HUES48 (cell line): Measurements from ENCODE around the gene TMEM266.

Experiments
- H3K27ac ChIP-seq: one replicate; pipeline ENCODE4 v1.7.0; 2013; ENCODE audit warnings: low read depth, low read length, inconsistent platforms
- H3K27me3 ChIP-seq: 2 replicates; pipeline ENCODE4 v1.6.1; 2013; ENCODE audit warnings: mild to moderate bottlenecking, low read length; ENCODE audit not compliant: control insufficient read depth, insufficient read depth
- H3K36me3 ChIP-seq: 2 replicates; pipeline ENCODE4 v1.6.1; 2013; ENCODE audit warnings: low read length; ENCODE audit not compliant: control insufficient read depth, insufficient read depth
- H3K4me1 ChIP-seq: 2 replicates; pipeline ENCODE4 v1.6.1; 2013; ENCODE audit warnings: mild to moderate bottlenecking, low read length; ENCODE audit not compliant: control insufficient read depth, insufficient read depth
- H3K4me3 ChIP-seq: 2 replicates; pipeline ENCODE4 v1.5.1; 2013; ENCODE audit warnings: mild to moderate bottlenecking, low read depth, low read length
- H3K9ac ChIP-seq: 2 replicates; pipeline ENCODE4 v1.6.1; 2013; ENCODE audit warnings: mild to moderate bottlenecking, low read depth, low read length, moderate library complexity
- H3K9me3 ChIP-seq: 2 replicates; pipeline ENCODE4 v1.6.1; 2013; ENCODE audit warnings: low read length; ENCODE audit not compliant: control insufficient read depth, insufficient read depth

The TMEM266 gene

DNA sequence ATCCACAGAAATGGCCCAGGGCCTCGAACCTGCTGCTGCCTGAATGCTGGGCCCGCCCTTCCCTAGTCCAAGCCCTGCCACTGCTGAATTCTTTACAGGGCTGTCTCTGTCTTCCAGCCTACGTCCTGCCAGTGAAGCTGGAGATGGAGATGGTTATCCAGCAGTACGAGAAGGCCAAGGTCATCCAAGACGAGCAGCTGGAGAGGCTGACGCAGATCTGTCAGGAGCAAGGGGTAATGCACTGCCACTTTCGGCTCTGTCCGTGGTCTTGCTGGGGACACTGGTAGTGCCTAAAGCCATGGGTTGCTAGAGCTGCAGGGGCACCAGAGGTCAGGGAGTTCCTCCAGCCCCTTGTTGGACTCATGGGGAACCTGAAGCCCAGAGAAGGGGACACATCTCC is 115.7 kb downstream of the TMEM266 start:
- Histone ChIP-seq H3K36me3 (no peaks in the 10 kb centered on the region), H3K27me3 (no peaks in the 10 kb centered on the region), H3K4me3 (no peak overlapping the region), H3K4me1 (no peaks in the 10 kb centered on the region), H3K9me3 (no peaks in the 10 kb centered on the region), H3K27ac (no peak overlapping the region), H3K9ac (no peak overlapping the region)

DNA sequence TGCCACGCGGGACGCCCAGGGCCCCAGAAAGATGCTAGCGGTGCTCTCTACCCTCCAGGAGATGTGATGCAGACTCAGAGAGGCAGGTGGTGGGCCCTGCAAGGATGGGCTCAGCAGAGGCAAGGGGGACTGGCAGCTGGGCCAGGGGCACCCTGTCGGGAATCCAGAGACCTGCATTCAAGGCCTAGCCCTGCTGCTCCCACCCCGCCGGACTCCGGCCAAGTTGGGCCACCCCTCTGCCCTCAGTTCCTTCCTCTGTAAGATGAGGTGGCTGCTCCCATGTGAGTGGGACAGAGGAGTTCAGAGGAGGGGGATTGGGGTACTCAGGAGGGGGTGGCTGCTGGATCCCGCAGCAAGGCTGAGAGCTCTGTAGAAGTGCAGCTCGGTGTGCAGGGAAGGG is 116.3 kb downstream of the TMEM266 start:
- Histone ChIP-seq H3K27ac (no peak overlapping the region), H3K4me1 (no peaks in the 10 kb centered on the region), H3K27me3 (no peaks in the 10 kb centered on the region), H3K36me3 (no peaks in the 10 kb centered on the region), H3K9ac (no peak overlapping the region), H3K9me3 (no peaks in the 10 kb centered on the region), H3K4me3 (no peak overlapping the region)

DNA sequence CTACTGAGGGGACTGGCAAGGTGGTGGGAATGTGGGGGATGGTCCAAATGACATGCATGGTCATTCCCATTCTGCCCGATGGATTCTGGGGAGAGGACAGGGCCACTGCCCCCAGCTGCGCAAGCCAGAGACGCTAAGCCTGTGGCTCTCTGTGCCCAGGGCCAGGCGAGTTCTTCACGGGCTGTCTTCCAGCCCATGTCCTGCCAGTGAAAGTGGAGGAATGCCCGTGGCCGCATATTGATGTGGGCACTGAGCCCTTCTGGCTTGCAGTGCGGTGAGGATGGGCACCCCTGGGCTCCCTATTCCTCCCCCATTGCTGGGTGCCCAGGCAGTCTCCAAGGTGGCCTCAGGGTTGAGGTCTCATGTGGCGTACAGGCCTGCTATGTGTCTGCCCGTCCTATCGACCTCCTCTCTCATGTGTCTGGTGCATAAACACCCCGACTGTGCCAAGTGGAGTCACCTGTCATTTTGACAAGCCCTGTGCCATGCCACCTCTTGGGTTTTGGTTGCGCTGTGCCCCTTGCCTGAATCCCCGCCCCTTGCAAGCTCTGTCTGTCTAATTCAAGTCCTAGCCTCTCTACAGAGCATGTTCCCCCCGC is 116.8 kb downstream of the TMEM266 start:
- Histone ChIP-seq H3K27ac (no peak overlapping the region), H3K9ac (no peak overlapping the region), H3K9me3 (no peaks in the 10 kb centered on the region), H3K27me3 (no peaks in the 10 kb centered on the region), H3K4me1 (no peaks in the 10 kb centered on the region), H3K4me3 (no peak overlapping the region), H3K36me3 (no peaks in the 10 kb centered on the region)

DNA sequence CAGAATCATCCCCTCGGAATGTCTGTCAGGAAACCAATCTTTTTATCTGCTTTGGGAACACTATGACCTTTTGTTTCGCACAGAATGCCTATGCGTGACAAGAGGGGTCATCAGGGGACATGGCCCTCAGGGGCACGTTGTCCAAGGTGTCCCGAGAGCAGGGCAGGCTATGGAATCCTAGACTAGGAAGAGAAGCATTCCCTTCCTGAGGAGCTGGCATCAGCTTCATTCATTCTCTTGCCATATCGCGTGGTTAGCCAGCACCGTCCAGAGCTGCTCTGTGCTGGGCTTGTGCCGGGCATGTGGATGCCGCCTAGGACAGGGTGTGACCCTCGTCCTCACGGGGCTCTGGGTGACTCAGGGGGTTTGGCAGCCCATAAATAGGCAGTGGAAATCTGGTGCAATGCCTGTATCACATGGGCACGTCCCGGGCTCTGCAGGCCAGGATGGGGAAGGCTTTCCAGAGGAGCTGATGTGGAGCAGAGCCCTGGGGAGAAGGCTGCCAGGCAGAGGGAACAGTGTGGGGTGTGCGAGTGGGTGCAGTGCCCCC is 117.8 kb downstream of the TMEM266 start:
- no peak overlapping the region for H3K9ac ChIP-seq
- no peak overlapping the region for H3K27ac ChIP-seq
- no peaks in the 10 kb centered on the region for H3K27me3 ChIP-seq
- H3K4me1 ChIP-seq, result no peaks in the 10 kb centered on the region
- H3K36me3 ChIP-seq, result no peaks in the 10 kb centered on the region
- H3K4me3 ChIP-seq, result no peak overlapping the region
- H3K9me3 ChIP-seq, result no peaks in the 10 kb centered on the region

DNA sequence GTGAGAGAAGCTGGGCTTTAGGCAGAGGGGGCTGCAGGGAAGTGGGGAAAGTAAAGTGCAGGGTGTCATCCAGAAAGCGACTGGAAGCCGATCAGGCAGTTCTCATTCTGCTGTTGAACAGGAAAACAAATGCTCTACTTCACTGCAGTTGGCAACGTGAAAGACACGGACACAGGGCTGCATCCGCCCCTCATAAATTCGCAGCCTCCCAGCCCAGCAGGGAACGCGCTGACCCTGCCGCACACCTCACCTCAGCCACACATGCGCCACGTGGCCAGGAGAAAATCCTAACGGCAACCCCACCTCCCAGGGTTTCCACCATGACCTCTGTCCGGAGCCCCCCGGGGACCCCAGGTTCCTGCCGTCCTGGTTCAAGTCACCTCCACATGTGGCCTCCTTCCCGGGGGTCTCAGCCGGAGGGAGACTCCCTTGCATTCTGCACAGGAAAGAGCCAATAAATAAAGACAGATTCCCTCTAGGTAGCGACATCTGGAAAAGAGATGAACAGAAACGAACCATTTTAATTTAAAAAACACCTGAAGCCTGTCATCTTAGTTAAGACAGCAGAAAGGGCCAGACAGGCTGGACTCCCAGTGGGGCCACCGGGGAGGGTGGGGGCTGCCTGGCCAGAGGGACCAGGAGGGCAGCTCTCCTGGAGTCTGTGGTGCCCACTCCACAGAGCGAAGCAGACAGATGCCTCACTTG is 118.7 kb downstream of the TMEM266 start:
- H3K27me3 ChIP-seq, result no peaks in the 10 kb centered on the region
- no peak overlapping the region for H3K27ac ChIP-seq
- no peaks in the 10 kb centered on the region for H3K9me3 ChIP-seq
- no peak overlapping the region for H3K9ac ChIP-seq
- no peaks in the 10 kb centered on the region for H3K36me3 ChIP-seq
- H3K4me3 ChIP-seq, result no peak overlapping the region
- no peaks in the 10 kb centered on the region for H3K4me1 ChIP-seq

DNA sequence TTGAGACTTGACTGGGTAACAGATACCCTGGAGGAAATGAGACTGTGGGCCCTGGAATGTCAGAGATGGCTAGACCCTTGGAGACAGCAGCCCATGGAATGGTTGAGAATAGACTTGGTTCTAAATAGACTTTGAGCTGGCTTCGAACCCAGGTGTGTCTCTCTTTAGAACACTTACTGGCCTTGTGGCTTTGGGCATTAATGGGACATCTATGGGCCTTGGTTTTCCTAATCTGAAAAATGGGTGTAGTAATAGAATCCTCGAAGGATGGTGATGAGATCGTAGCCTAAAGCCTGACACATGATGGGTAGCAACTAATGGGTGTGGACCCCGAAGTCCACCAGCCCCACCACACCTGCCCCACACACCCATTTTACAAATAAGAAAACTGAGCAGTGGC is 119.2 kb downstream of the TMEM266 start:
- Histone ChIP-seq H3K36me3 (no peaks in the 10 kb centered on the region), H3K27ac (no peak overlapping the region), H3K4me3 (no peak overlapping the region), H3K9me3 (no peaks in the 10 kb centered on the region), H3K9ac (no peak overlapping the region), H3K4me1 (no peaks in the 10 kb centered on the region), H3K27me3 (no peaks in the 10 kb centered on the region)

DNA sequence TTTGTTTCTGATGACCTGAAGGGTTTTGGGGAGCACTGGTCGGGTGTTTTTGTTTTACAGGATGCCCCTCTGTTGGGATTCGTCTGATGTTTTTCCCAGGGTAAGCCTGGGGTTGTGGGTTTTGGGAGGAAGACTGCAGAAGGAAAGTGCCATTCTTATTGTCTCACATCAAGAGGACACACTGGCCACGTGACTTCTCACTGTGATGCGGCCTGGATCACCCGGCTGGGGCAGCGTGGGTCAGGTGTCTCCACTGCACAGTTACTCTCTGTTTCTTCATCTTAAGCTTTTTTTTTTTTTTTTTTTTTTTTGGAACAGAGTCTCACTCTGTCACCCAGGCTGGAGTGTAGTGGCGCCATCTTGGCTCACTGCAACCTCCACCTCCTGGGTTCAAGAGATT is 120.5 kb downstream of the TMEM266 start:
- Histone ChIP-seq H3K36me3 (no peaks in the 10 kb centered on the region), H3K27ac (no peak overlapping the region), H3K9ac (no peak overlapping the region), H3K9me3 (no peaks in the 10 kb centered on the region), H3K4me3 (no peak overlapping the region), H3K4me1 (no peaks in the 10 kb centered on the region), H3K27me3 (no peaks in the 10 kb centered on the region)

DNA sequence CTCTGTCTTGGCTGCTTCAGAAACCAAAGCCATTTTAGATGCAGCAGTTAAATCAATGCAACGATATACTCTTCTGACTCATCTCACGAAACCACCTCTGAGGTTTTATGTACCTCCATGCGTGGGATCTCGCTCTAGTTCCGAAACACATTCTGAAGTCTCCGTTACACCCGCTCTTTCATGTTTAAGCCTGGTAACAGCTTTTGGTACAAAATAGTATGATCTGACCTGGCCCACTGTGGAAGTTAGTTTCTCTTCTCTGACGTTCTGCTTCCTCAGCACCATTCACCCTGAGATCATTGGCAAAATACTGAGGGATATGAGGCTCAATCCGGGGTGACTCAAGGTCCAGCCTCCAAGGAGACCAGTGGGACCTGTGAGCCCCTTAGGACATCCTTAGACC is 121.9 kb downstream of the TMEM266 start:
- no peak overlapping the region for H3K4me3 ChIP-seq
- H3K36me3 ChIP-seq, result no peaks in the 10 kb centered on the region
- no peaks in the 10 kb centered on the region for H3K9me3 ChIP-seq
- no peaks in the 10 kb centered on the region for H3K27me3 ChIP-seq
- no peak overlapping the region for H3K27ac ChIP-seq
- no peaks in the 10 kb centered on the region for H3K4me1 ChIP-seq
- no peak overlapping the region for H3K9ac ChIP-seq

DNA sequence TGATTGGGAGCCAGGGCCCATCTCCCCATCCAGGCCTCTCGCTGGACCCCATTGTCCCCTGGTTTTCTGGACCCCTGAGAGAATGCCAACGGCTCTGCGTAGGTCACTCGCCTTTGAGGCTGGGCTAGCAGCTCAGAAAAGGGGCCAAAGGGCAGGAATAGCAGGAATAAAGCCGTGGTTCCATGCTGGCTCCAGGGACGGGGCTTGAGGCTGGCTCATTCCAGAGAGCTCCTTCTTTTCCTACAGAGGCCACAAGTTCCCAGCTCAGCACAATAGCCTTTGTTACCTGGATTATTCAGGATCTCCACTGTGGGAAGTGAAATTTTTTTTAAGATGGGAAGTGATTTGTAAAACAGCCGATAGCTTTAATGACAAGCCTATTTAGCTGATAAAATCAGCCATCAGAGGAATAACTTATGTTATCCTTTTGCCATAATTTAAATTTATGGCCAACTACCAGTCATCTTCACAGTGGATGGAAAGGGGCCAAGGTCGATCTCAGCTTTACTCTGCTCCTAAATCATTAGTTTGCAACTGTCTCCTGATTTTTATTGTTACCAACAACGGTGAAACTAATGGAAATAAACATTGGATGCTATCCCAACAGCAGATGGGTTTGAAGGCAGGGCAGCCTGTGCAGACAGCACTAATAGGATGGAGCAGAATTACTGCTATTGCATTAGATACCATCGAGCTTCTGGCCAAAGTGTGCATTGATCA is 124.3 kb downstream of the TMEM266 start:
- no peak overlapping the region for H3K27ac ChIP-seq
- no peaks in the 10 kb centered on the region for H3K36me3 ChIP-seq
- H3K4me1 ChIP-seq, result no peaks in the 10 kb centered on the region
- peaks cover under 1% of the 10 kb centered on the region; the same call in 1 of the 2 replicates for H3K27me3 ChIP-seq
- no peak overlapping the region for H3K4me3 ChIP-seq
- H3K9me3 ChIP-seq, result no peaks in the 10 kb centered on the region
- H3K9ac ChIP-seq, result no peak overlapping the region

DNA sequence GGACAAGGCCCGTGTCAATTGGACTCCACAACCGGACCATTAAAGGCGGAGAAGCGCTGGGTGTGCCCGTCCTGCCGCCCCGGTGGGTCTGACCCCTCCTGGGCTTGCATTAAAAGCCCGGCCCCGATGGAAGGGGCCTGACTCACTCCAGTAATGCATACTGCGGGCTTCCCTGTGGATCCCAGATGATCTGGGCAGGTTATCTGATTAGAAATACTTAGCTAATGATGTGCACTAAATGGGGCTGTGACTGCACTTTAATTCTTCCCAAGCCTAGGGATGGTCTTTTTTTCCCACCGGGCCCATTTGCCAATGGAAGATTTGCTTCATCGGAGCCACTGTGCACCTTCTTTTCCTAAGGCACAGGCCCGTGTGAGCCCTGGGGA is 124.9 kb downstream of the TMEM266 start:
- Histone ChIP-seq H3K4me1 (no peaks in the 10 kb centered on the region), H3K4me3 (no peak overlapping the region), H3K36me3 (no peaks in the 10 kb centered on the region), H3K27me3 (peaks cover 6% of the 10 kb centered on the region; the same call in 1 of the 2 replicates), H3K27ac (no peak overlapping the region), H3K9ac (no peak overlapping the region), H3K9me3 (no peaks in the 10 kb centered on the region)

DNA sequence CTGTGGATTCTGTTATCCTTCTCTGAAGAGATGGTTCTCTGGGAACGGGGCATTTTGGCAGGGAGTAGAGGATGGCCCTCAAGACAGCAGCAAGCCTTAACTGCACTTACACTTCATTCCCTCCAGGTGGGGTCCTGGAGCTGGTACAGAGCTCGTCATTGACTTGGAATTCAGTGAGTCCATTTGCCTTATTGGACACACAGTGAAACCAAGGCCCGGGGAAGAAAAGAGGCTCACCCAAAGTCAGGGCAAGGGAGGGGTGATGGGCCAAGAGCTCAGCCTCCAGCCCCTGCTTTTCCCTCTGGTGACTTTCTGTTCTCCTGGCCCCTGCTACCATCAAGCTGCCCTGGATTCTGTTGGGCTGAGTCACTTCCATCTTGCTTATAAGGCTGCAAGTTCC is 125.9 kb downstream of the TMEM266 start:
- H3K27me3 ChIP-seq, result peaks cover 16% of the 10 kb centered on the region
- no peaks in the 10 kb centered on the region for H3K36me3 ChIP-seq
- no peak overlapping the region for H3K9ac ChIP-seq
- no peaks in the 10 kb centered on the region for H3K9me3 ChIP-seq
- H3K4me3 ChIP-seq, result no peak overlapping the region
- H3K27ac ChIP-seq, result no peak overlapping the region
- no peaks in the 10 kb centered on the region for H3K4me1 ChIP-seq
